OCI-LY3 (cell line): ENCODE results near the gene SNAP29.
"Not testable (repeated sequence)": the region's sequence is repeated elsewhere in the genome, so short reads cannot be mapped to it uniquely, and the experiment has no call there.

Source experiments
- H2AFZ ChIP-seq: fragments of 200-600, 300-600 bp; shearing (Covaris generic); 2 replicates; pipeline ENCODE4 v1.6.0; 2014; ENCODE audit warnings: antibody characterized with exemption, low read depth, low read length
- H3K27ac ChIP-seq: fragments of 200-600, 300-600 bp; sonication (generic); 2 replicates; pipeline ENCODE4 v1.5.1; 2014; ENCODE audit warnings: mild to moderate bottlenecking, low read length, moderate library complexity, mixed read lengths
- H3K27me3 ChIP-seq: fragments of 200-600, 300-600 bp; sonication (generic); 2 replicates; pipeline ENCODE4 v1.6.1; 2014; ENCODE audit warnings: low read depth, low read length, mixed read lengths
- H3K36me3 ChIP-seq: fragments of 200-600, 300-600 bp; sonication (generic); replicated peaks from 2 replicates; pipeline ENCODE3; 2014; ENCODE audit warnings: low read depth, low read length, mixed read lengths
- H3K4me1 ChIP-seq: fragments of 300-600, 200-600 bp; sonication (generic); 2 replicates; pipeline ENCODE4 v1.6.1; 2014; ENCODE audit warnings: low read length, mixed read lengths
- H3K4me2 ChIP-seq: fragments of 200-600, 300-600 bp; sonication (generic); 2 replicates; pipeline ENCODE4 v1.6.1; 2014; ENCODE audit warnings: low read length, mixed read lengths
- H3K4me3 ChIP-seq: fragments of 300-600, 200-600 bp; sonication (generic); 2 replicates; pipeline ENCODE4 v1.5.1; 2014; ENCODE audit warnings: antibody characterized with exemption, mild to moderate bottlenecking, low read length, moderate library complexity
- H3K79me2 ChIP-seq: fragments of 300-600, 200-600 bp; shearing (Covaris generic); 2 replicates; pipeline ENCODE4 v1.6.1; 2014; ENCODE audit warnings: mild to moderate bottlenecking, low read length, mixed read lengths
- H3K9ac ChIP-seq: fragments of 300-600, 200-600 bp; shearing (Covaris generic); 2 replicates; pipeline ENCODE4 v1.6.0; 2014; ENCODE audit warnings: mild to moderate bottlenecking, low read length, moderate library complexity
- H3K9me3 ChIP-seq: fragments of 200-600, 300-600 bp; shearing (Covaris generic); 2 replicates; pipeline ENCODE4 v1.6.1; 2014; ENCODE audit warnings: low read length, mixed read lengths; ENCODE audit not compliant: insufficient read depth
- H4K20me1 ChIP-seq: fragments of 200-600, 300-600 bp; sonication (generic); 2 replicates; pipeline ENCODE4 v1.6.1; 2016; ENCODE audit warnings: low read length, mixed read lengths; ENCODE audit not compliant: insufficient read depth
- EZH2phosphoT487 ChIP-seq: fragments of 200-600 bp; shearing (Covaris generic); IDR thresholded peaks from 2 replicates; pipeline ENCODE4 v1.6.1; 2018; ENCODE audit warnings: antibody characterized with exemption, mixed run types, low read depth
- TF ChIP-seq, protein P1 (sequence below): fragments of 200-600, 300-600 bp; sonication (generic); IDR thresholded peaks from 2 replicates; pipeline ENCODE4 v1.5.1; 2014; ENCODE audit warnings: antibody characterized with exemption, low read length, low read depth

SNAP29 gene

DNA sequence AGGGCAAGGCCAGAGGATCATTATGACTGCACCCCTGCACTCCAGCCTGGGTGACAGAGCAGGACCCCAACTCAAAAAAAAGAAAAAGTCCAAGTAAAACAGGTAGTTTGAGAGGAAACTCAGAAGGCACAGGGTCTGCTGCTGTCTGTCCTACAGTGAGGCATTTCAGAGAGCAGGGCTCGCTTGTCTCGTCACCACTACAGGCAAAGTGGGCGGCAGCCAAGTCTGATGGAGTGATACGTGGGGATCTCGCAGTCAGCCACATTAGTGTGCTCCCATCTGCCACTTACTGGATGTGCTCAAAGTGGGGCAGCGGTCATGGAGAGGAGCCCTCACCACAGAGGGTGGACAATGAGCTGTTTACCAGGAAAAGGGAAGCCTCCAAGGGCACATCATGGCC lies 42.2 kb upstream of the SNAP29 start:
- no peak overlapping the region for H3K27ac ChIP-seq
- H3K9ac ChIP-seq = no peak overlapping the region
- no peaks in the 10 kb centered on the region for H3K79me2 ChIP-seq
- H3K4me2 ChIP-seq = no peak overlapping the region
- no peaks in the 10 kb centered on the region for H3K27me3 ChIP-seq
- TF ChIP-seq, protein P1, sequence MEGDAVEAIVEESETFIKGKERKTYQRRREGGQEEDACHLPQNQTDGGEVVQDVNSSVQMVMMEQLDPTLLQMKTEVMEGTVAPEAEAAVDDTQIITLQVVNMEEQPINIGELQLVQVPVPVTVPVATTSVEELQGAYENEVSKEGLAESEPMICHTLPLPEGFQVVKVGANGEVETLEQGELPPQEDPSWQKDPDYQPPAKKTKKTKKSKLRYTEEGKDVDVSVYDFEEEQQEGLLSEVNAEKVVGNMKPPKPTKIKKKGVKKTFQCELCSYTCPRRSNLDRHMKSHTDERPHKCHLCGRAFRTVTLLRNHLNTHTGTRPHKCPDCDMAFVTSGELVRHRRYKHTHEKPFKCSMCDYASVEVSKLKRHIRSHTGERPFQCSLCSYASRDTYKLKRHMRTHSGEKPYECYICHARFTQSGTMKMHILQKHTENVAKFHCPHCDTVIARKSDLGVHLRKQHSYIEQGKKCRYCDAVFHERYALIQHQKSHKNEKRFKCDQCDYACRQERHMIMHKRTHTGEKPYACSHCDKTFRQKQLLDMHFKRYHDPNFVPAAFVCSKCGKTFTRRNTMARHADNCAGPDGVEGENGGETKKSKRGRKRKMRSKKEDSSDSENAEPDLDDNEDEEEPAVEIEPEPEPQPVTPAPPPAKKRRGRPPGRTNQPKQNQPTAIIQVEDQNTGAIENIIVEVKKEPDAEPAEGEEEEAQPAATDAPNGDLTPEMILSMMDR = no peak
- TF ChIP-seq EZH2phosphoT487 = no peak
- no peaks in the 10 kb centered on the region for H3K4me1 ChIP-seq
- H3K9me3 ChIP-seq = no peaks in the 10 kb centered on the region
- no peak overlapping the region for H2AFZ ChIP-seq
- H4K20me1 ChIP-seq = no peaks in the 10 kb centered on the region
- no peak overlapping the region for H3K4me3 ChIP-seq
- H3K36me3 ChIP-seq = peaks cover 38% of the 10 kb centered on the region

DNA sequence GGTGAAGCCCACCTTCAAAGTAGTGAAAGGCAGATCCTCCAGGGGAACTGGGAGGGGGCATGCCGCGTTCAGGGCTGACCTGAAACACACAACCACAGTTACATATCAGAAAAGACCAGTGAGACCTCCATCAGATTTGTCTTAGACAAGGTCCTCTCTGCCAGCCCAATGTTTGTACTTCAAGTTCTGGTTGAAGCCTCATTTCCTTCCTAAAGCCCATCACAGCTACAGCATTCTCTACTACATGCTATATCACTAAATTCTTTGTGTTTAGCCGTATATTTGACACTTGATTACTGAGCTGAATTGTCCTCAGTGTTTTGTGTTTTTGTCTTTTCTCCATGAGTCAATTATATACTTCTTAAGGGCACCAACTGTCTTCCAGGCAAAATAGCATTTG lies 40.3 kb upstream of the SNAP29 start:
- Histone ChIP-seq H3K27ac (no peak overlapping the region), H3K79me2 (no peaks in the 10 kb centered on the region), H2AFZ (no peak overlapping the region), H3K36me3 (peaks cover 34% of the 10 kb centered on the region), H3K4me3 (no peak overlapping the region), H3K4me2 (no peak overlapping the region), H4K20me1 (no peaks in the 10 kb centered on the region), H3K9ac (no peak overlapping the region), H3K4me1 (no peaks in the 10 kb centered on the region), H3K27me3 (no peaks in the 10 kb centered on the region), H3K9me3 (no peaks in the 10 kb centered on the region)
- TF ChIP-seq EZH2phosphoT487 = no peak
- TF ChIP-seq, protein P1 = no peak

DNA sequence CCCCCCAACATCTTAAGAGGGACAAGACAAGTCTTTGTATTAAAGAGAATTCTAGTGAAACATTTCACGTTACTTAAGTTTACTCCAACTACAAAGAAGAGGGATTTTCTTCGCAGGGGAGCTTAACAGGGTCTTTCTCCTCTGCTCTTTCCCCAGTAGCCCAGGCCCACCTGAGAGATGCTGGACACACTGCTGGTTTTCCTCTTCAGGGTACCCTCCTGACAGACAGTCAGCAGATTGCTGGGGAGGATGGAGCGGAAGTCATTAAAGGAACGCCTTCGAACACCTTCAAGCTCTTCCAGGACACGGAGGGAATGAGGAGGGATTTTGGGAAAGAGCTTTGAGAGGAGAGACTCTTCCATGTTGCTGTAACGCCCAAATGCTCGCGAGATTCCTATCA lies 39.3 kb upstream of the SNAP29 start:
- no peak overlapping the region for H2AFZ ChIP-seq
- no peaks in the 10 kb centered on the region for H3K79me2 ChIP-seq
- H3K9me3 ChIP-seq = no peaks in the 10 kb centered on the region
- H3K36me3 ChIP-seq = peaks cover 30% of the 10 kb centered on the region
- H3K4me3 ChIP-seq = no peak overlapping the region
- no peak overlapping the region for H3K27ac ChIP-seq
- no peak for TF ChIP-seq EZH2phosphoT487
- TF ChIP-seq, protein P1 = no peak
- no peak overlapping the region for H3K4me2 ChIP-seq
- no peaks in the 10 kb centered on the region for H3K27me3 ChIP-seq
- H3K9ac ChIP-seq = no peak overlapping the region
- H4K20me1 ChIP-seq = no peaks in the 10 kb centered on the region
- no peaks in the 10 kb centered on the region for H3K4me1 ChIP-seq

DNA sequence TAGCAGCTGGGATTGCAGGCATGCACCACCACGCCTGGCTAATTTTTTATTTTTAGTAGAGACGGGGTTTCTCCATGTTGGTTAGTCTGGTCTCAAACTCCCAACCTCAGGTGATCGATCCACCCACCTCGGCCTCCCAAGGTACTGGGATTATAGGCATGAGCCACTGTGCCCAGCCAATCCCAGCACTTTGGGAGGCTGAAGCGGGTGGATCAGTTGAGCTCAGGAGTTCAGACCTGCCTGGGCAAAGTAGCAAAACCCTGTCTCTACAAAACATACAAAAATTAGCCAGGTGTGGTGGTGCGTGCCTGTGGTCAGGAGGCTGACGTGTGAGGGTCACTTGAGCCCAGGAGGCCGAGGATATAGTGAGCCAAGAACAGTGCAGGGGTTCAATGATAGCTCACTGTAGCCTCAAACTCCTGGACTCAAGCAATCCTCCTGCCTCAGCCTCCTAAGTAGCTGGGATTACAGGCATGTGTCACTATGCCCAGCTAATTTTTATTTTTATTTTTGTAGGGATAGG lies 37.0 kb upstream of the SNAP29 start:
- H3K4me2 ChIP-seq = not testable (repeated sequence)

DNA sequence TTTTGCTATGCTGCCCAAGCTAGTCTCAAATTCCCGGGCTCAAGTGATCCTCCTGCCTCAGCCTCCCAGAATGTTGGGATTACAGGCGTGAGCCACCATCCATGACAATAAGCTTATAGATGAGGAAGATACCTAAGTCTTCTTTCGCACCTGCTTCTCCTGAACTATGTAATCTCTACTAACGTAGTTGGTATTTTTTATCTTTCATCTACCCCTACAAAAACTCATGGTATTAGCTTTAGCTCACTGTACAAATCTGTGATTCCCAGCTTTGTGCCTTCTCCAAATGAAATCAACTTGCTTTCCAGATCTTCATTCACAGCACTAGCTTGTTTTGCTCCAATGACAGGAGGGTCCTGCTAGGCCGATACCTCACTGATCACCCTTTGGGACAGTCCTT lies 36.6 kb upstream of the SNAP29 start:
- Histone ChIP-seq H3K4me3 (no peak overlapping the region), H3K79me2 (no peaks in the 10 kb centered on the region), H3K36me3 (peaks cover 23% of the 10 kb centered on the region), H3K4me2 (no peak overlapping the region), H3K27me3 (no peaks in the 10 kb centered on the region), H3K4me1 (no peaks in the 10 kb centered on the region), H3K27ac (no peak overlapping the region), H2AFZ (no peak overlapping the region), H3K9ac (no peak overlapping the region), H4K20me1 (no peaks in the 10 kb centered on the region), H3K9me3 (no peaks in the 10 kb centered on the region)
- no peak for TF ChIP-seq EZH2phosphoT487
- TF ChIP-seq, protein P1 = no peak

More for the DNA sequence above, 37.0 kb upstream of the SNAP29 start:
- not testable (repeated sequence) for H3K4me1 ChIP-seq, H3K79me2 ChIP-seq, H3K27me3 ChIP-seq, H4K20me1 ChIP-seq, H3K9me3 ChIP-seq, H3K4me3 ChIP-seq, H3K27ac ChIP-seq, H2AFZ ChIP-seq, H3K9ac ChIP-seq
- H3K36me3 ChIP-seq = peaks cover 26% of the 10 kb centered on the region
